Measurements from ENCODE around the gene TMEM132D. TPM values are rescaled to one million over a fixed set of nuclear protein-coding genes. Genes with fewer than 3 reads are reported as not detected.

Gene TMEM132D
- total and polyA plus RNA-seq, 2 experiments from 2014 or later = 2.0 to 2.4 TPM

GRCh38 chr12:129097451-129097850 is 806.4 kb downstream of the TMEM132D start:
- no peak overlapping the region for H3K4me2 ChIP-seq
- WGBS (ENCODE audit: low lambda C conversion rate, missing lambda C conversion rate) = 70% methylated on average over 3 of the region's 3 CpGs
- TF ChIP-seq CTCF (IDR thresholded peaks at IDR 0.05; ENCODE audit: poor library complexity) = no peak
- no peak for TF ChIP-seq EZH2phosphoT487 (IDR thresholded peaks at IDR 0.05; ENCODE audit: low read depth, severe bottlenecking, unreplicated experiment)
- no peak for TF ChIP-seq EZH2 (IDR thresholded peaks at IDR 0.05; ENCODE audit: borderline replicate concordance)

GRCh38 chr12:129096968-129097367 is 806.9 kb downstream of the TMEM132D start:
- DNase-seq (ENCODE audit: low spot score) = no peak
- Histone ChIP-seq H3K27ac (no peak overlapping the region), H2AFZ (no peak overlapping the region), H3K27me3 (no peaks in the 10 kb centered on the region), H3K9me3 (ENCODE audit: low read depth) (no peaks in the 10 kb centered on the region), H3K36me3 (replicated peaks; ENCODE audit: insufficient read depth, low read depth) (no peaks in the 10 kb centered on the region), H3K4me2 (no peak overlapping the region), H3K4me3 (no peak overlapping the region), H4K20me1 (ENCODE audit: insufficient read depth, poor library complexity, severe bottlenecking) (no peaks in the 10 kb centered on the region), H3K4me1 (ENCODE audit: insufficient read depth) (no peaks in the 10 kb centered on the region), H3K9me2 (replicated peaks; ENCODE audit: insufficient read depth) (no peaks in the 10 kb centered on the region), H3K79me2 (no peaks in the 10 kb centered on the region)
- WGBS (ENCODE audit: low lambda C conversion rate, missing lambda C conversion rate) = 84% methylated on average over 7 of the region's 7 CpGs
- TF ChIP-seq EZH2 (IDR thresholded peaks at IDR 0.05; ENCODE audit: borderline replicate concordance) (no peak), EZH2phosphoT487 (IDR thresholded peaks at IDR 0.05; ENCODE audit: low read depth, severe bottlenecking, unreplicated experiment) (no peak), CTCF (IDR thresholded peaks at IDR 0.05; ENCODE audit: poor library complexity) (no peak)

More at GRCh38 chr12:129097451-129097850, 806.4 kb downstream of the TMEM132D start:
- no peak for DNase-seq (ENCODE audit: low spot score)
- no peaks in the 10 kb centered on the region for H3K79me2 ChIP-seq
- no peaks in the 10 kb centered on the region for H3K4me1 ChIP-seq (ENCODE audit: insufficient read depth)
- no peaks in the 10 kb centered on the region for H3K9me2 ChIP-seq (replicated peaks; ENCODE audit: insufficient read depth)
- no peak overlapping the region for H2AFZ ChIP-seq
- H3K4me3 ChIP-seq = no peak overlapping the region
- no peaks in the 10 kb centered on the region for H4K20me1 ChIP-seq (ENCODE audit: insufficient read depth, poor library complexity, severe bottlenecking)
- H3K9me3 ChIP-seq (ENCODE audit: low read depth) = no peaks in the 10 kb centered on the region
- no peaks in the 10 kb centered on the region for H3K36me3 ChIP-seq (replicated peaks; ENCODE audit: insufficient read depth, low read depth)
- H3K27me3 ChIP-seq = no peaks in the 10 kb centered on the region
- H3K27ac ChIP-seq = no peak overlapping the region

GRCh38 chr12:129096184-129096583 is 807.6 kb downstream of the TMEM132D start:
- no peak for DNase-seq (ENCODE audit: low spot score)

More at GRCh38 chr12:129096184-129096583, 807.6 kb downstream of the TMEM132D start:
- H3K9me3 ChIP-seq (ENCODE audit: low read depth) = no peaks in the 10 kb centered on the region
- no peaks in the 10 kb centered on the region for H3K79me2 ChIP-seq
- no peaks in the 10 kb centered on the region for H4K20me1 ChIP-seq (ENCODE audit: insufficient read depth, poor library complexity, severe bottlenecking)
- WGBS (ENCODE audit: low lambda C conversion rate, missing lambda C conversion rate) = 94% methylated on average over 11 of the region's 11 CpGs
- no peak overlapping the region for H3K4me2 ChIP-seq
- no peak overlapping the region for H2AFZ ChIP-seq
- no peak overlapping the region for H3K27ac ChIP-seq
- H3K36me3 ChIP-seq (replicated peaks; ENCODE audit: insufficient read depth, low read depth) = no peaks in the 10 kb centered on the region
- no peaks in the 10 kb centered on the region for H3K9me2 ChIP-seq (replicated peaks; ENCODE audit: insufficient read depth)
- H3K4me1 ChIP-seq (ENCODE audit: insufficient read depth) = no peaks in the 10 kb centered on the region
- no peak overlapping the region for H3K4me3 ChIP-seq
- TF ChIP-seq EZH2phosphoT487 (IDR thresholded peaks at IDR 0.05; ENCODE audit: low read depth, severe bottlenecking, unreplicated experiment) = no peak
- no peak for TF ChIP-seq CTCF (IDR thresholded peaks at IDR 0.05; ENCODE audit: poor library complexity)
- TF ChIP-seq EZH2 (IDR thresholded peaks at IDR 0.05; ENCODE audit: borderline replicate concordance) = no peak
- H3K27me3 ChIP-seq = no peaks in the 10 kb centered on the region
